ENCODE measurements around the gene CBX5.

CBX5 gene

GRCh38 chr12:54221402-54221984 lies 58.4 kb downstream of the CBX5 start:
- DNase-seq = no peak

DNA sequence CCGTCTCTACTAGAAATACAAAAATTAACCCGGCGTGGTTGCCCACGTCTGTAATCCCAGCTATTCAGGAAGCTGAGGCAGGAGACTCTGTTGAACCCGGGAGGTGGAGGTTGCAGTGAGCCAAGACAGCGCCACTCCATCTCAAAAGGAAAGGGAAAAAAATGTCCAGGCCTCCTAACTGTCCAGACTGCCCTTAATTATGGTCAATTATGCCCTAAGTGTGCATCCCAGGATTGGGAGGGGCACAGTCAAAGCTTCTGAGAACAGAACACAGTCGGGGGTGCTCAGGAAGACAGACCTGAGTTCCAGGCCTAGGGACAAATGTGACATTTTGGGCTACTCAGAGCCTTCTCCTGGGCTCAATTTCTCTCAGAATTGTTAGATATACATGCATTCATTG lies 59.4 kb downstream of the CBX5 start:
- no peak for DNase-seq

DNA sequence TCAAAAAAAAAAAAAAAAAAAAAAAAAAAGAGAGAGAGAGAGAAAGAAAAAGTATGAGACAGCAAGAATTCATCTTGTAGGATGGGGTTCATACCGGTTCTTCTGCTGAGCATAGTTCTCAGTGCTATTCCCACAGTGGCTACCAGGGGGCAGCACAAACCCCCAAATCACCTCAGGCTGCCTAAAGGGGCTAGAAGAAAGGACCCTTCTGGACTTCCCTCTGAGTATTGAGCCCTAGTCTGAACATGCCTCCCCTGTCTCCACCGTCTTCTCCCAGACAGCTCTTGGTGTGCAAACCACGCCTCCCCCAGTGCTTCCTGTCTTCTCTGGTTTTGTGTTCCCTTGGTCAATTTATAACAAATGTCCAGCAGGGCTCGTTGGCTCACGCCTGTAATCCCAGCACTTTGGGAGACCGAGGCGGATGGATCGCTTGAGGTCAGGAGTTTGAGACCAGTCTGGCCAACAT lies 59.8 kb downstream of the CBX5 start:
- no peak for DNase-seq

- no peak for DNase-seq
These were observed 62.1 kb downstream of the CBX5 start for GRCh38 chr12:54217774-54218241.

GRCh38 chr12:54216797-54217661 lies 62.9 kb downstream of the CBX5 start:
- peak; percentile 57 for DNase-seq

DNA sequence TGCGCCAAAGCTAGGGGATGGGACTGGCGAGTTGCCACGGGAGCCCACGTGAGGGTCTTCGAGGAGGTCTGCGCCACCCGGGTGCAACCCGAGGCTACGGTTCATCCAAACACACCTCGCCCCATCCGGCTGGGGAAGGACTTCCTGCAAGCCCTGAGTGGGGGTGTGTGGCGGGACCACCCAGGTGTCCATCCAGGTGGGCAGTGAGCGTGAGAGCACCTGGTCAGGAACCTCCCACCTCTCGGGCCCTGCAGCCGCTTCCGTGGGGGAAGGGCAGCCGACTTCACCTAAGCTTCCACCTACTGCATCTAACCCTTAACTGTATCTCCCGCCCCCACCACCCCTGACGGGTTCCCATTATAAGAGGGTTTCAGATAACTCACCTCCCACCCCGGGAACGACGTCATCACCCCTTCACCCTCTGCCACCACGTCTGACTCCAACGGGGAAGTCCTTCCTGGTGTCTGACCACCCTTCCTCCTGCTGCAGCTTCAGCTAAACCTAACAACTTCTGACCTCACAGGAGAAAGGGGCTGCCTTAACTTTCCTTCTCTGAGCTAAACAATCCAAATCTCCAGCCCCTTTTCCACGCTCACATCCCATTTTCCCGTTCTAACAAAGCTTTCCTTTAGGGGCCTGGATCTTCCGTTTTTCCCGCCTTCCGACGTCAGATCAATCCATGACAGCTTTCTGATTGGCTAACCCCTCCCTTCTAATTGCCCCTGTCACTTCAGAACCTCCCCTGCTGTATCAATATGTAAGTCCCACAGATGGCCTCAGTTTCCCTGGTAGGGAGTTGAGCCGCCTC lies 63.7 kb downstream of the CBX5 start:
- no peak for DNase-seq

DNA sequence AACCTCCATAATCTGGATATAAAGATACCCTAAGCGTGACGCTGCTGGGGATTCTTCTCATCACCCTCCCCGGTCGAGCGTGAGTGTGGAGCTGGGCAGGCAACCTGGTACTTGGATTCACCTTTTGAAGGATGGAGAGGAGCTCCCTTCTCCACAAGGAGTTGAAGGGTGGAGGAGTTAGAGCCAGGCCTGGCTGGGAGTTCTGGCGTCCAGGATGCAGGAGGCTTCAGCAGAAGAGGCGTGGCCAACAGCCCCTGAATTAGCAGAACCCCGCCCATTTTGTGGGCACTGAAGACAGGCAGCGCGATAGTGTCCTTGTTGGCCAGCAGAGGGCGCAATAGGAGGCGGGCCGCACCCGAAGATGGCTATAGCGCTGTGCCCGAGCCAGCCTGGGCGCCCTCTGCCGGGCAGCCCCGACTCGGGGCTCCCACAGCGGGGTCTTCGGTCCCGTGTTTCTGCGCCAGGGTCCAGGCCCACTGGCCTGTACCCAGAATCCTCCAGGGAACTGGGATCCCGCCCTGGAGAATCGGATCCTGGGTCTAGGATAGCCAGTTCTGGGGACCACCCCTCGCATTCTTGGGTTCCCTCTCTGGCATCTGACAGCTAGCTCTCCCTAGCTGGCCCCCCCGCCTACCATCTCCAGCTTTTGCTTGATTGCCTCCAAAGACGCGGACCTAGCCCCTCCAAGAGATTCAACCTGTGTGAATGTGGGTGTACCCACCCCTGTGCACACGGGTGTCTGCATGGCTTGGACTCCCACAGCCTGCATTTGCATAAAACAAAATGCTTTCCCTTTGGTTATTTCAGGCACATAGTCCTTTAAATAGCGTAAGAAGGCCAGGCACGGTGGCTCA lies 65.1 kb downstream of the CBX5 start:
- peak; percentile 84 for DNase-seq

- no peak for DNase-seq
These were observed 66.8 kb downstream of the CBX5 start for GRCh38 chr12:54213079-54213478.

DNA sequence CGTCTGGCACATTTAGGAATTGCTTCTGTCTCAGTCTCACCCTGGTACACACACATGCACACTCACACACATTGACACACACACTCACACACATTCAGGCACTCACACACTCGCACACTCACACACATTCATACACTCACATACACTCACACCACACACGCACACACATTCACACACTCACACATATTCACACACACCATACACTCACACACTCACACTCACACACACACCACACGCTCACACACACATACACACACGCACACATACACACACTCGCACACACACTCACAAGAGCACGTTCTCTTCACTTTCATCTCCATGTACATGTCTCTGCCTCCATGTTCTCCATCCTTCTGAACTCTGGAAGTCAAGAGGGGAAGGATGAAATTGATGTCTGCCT lies 68.0 kb downstream of the CBX5 start:
- no peak for DNase-seq

- no peak for DNase-seq
These were observed 69.5 kb downstream of the CBX5 start for GRCh38 chr12:54210400-54210790.

GRCh38 chr12:54208591-54208990 lies 71.3 kb downstream of the CBX5 start:
- no peak for DNase-seq

- DNase-seq = peak; percentile 17
These were observed 72.2 kb downstream of the CBX5 start for GRCh38 chr12:54207539-54208294.

GRCh38 chr12:54206791-54207190 lies 73.1 kb downstream of the CBX5 start:
- no peak for DNase-seq

- DNase-seq = no peak
These were observed 75.6 kb downstream of the CBX5 start for GRCh38 chr12:54204316-54204715.

DNA sequence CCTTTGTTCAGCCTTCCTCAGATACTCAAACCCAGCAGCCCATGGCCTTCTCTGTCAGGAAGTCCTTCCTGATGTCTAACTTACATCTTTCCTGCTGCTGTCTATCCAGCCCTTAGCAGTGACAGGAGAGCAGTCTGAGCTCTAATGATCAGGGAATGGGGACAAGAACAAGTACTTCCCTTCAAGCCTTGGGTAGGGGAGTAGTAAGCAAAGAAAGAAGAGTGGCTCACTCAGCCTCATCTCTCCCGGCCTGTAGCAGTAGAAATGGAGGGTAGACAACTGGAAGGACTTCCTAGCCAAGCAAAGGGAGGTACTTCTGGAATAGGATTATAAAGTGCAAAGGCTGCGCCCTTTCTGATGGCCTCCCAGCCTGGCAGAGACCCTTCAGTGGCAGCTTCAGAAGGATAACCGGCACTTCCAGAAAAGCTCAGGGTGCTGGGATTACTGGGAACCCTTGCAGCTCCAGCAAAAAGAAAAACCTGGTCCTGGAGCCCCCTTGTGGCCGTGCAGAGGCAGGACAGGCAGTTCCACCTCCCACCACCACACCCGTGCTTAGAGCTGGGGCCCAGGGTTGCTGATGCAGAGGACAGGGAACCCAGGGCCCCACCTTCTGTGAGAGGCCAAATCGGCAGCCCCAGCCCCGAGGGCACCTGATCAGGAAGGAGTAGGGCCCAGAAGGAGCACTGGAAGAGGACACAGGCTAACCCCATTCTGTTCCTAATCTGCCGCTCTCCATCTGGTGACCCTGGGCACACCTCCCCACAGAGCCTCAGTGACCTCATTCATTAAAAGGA lies 78.7 kb downstream of the CBX5 start:
- DNase-seq = peak; percentile 48

- DNase-seq = no peak
These were observed 79.5 kb downstream of the CBX5 start for GRCh38 chr12:54200412-54200811.

DNA sequence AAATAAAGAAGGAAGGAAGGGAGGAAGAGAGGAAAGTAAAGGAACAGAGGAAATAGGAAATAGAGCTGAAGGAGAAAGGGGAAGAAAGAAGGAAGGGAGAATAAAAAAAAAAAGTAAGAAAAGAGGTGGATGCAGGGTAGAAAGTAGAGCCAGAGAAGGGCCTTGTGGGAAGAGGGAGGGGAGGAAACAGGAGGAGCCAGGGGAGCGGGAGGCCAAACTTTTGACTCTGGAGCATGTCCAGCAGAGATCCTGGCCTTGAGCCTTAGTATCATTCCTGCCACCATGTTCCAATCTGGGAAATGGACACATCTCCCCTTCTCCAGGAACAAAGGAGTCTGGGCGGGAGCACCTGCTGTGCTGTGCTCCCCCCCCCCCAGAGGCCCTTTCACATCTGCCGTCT lies 80.0 kb downstream of the CBX5 start:
- DNase-seq = no peak

- DNase-seq = no peak
These were observed 80.9 kb downstream of the CBX5 start for GRCh38 chr12:54199034-54199433.

DNA sequence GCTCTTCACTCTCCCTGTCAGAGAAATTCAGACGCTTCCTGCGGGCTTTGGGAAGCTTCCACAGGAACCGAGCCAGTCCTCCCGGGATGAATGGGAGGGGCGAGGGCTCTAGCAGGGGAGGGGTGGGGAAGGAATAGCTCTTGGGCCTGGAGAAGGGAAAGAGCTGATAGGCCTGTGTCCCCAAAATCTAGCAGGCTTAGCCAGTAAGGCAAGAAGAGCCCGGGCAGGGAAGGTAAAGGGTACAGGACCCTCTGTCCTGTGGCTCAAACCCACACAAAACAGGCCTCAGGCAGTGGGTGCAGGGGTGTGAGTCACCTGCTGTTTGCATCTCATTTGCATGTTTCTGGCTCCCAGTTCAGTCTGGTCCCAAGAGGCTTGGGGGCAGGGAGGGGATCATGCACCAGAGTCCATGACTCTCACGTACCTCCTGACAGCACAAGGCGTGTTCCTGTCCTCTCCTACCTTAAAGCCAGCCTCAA lies 82.5 kb downstream of the CBX5 start:
- DNase-seq = no peak

DNA sequence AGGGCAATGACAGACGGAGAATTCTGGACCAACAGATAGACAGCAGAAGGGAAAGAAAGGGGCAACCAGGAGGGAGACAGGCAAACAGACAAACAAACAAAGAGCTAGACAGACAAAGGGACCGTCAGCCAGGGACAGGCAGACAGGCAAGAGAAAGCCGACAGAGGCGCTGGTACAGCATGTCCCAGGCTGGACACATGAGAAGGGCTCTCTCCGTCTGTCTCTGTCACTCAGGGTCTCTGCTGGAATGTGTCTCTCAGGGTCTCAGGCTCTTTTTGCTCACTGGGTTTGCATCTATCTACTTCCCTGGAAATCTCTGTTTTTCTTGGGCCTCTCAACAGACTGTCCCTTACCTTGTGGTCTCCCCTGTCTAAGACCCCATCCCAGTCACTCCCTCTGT lies 82.9 kb downstream of the CBX5 start:
- DNase-seq = no peak

GRCh38 chr12:54196396-54196795 lies 83.5 kb downstream of the CBX5 start:
- no peak for DNase-seq
